ACC112 (cell line): Measurements from ENCODE around the gene KIDINS220.

Experiments used
- H2AFZ ChIP-seq: fragments of 200-600 bp; sonication (generic); one replicate; pipeline ENCODE4 v1.6.0; 2017; ENCODE audit warnings: antibody characterized with exemption, low read length; ENCODE audit not compliant: unreplicated experiment
- H3K27ac ChIP-seq: fragments of 200-600 bp; sonication (generic); 2 replicates; pipeline ENCODE4 v1.5.1; 2014; ENCODE audit warnings: low read depth, mild to moderate bottlenecking, antibody characterized with exemption, low read length, moderate library complexity
- H3K27me3 ChIP-seq: fragments of 200-600 bp; sonication (generic); 2 replicates; pipeline ENCODE4 v1.6.1; 2014; ENCODE audit warnings: mild to moderate bottlenecking, antibody characterized with exemption, low read length, moderate library complexity, mixed read lengths; ENCODE audit not compliant: insufficient read depth
- H3K36me3 ChIP-seq: fragments of 200-600 bp; sonication (generic); 2 replicates; pipeline ENCODE4 v1.6.1; 2016; ENCODE audit warnings: mild to moderate bottlenecking, antibody characterized with exemption, low read length, moderate library complexity, mixed read lengths; ENCODE audit not compliant: insufficient read depth
- H3K4me1 ChIP-seq: fragments of 200-600 bp; sonication (generic); one replicate; pipeline ENCODE4 v1.6.1; 2016; ENCODE audit warnings: low read length, mixed read lengths; ENCODE audit not compliant: insufficient read depth, unreplicated experiment, control insufficient read depth
- H3K4me3 ChIP-seq: fragments of 200-600 bp; sonication (generic); 2 replicates; pipeline ENCODE4 v1.5.1; 2014; ENCODE audit warnings: mild to moderate bottlenecking, low read depth, low read length
- H3K79me2 ChIP-seq: fragments of 200-600 bp; sonication (generic); one replicate; pipeline ENCODE4 v1.6.0; 2016; ENCODE audit warnings: low read length; ENCODE audit not compliant: control insufficient read depth, unreplicated experiment, insufficient read depth

Gene KIDINS220

GRCh38 chr2:8722986-8723385, 114.4 kb downstream of the KIDINS220 start:
- Histone ChIP-seq H3K27me3 (no peaks in the 10 kb centered on the region), H2AFZ (no peak overlapping the region), H3K4me3 (no peak overlapping the region)

DNA sequence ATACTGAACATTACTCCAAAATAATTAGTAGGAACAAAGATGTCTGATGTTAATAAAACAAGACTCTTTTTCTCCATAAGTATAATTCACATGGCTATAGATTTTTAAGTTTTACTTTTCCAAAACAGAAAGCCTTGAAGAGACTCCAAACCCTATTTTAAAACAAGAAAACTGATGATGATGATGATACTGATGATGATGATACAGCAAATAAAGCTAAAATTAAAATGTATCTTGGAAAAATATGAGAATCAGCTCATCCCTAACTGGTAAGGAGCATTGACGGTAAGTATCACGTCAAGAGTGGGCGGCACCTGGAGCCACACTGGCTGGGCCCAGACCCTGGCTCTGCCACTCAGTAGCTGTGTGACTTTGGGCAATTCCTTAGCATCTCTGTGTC, 116.0 kb downstream of the KIDINS220 start:
- Histone ChIP-seq H3K79me2 (no peaks in the 10 kb centered on the region), H2AFZ (no peak overlapping the region), H3K4me1 (no peaks in the 10 kb centered on the region), H3K27me3 (no peaks in the 10 kb centered on the region), H3K27ac (no peak overlapping the region), H3K4me3 (no peak overlapping the region), H3K36me3 (no peaks in the 10 kb centered on the region)

More at GRCh38 chr2:8722986-8723385, 114.4 kb downstream of the KIDINS220 start:
- no peaks in the 10 kb centered on the region for H3K79me2 ChIP-seq
- no peaks in the 10 kb centered on the region for H3K36me3 ChIP-seq
- no peaks in the 10 kb centered on the region for H3K4me1 ChIP-seq
- no peak overlapping the region for H3K27ac ChIP-seq

- Histone ChIP-seq H3K4me3 (no peak overlapping the region), H3K79me2 (no peaks in the 10 kb centered on the region), H3K4me1 (no peaks in the 10 kb centered on the region), H3K27me3 (no peaks in the 10 kb centered on the region), H3K36me3 (no peaks in the 10 kb centered on the region), H3K27ac (no peak overlapping the region), H2AFZ (no peak overlapping the region)
Measured at GRCh38 chr2:8720741-8721140, 116.7 kb downstream of the KIDINS220 start.

GRCh38 chr2:8719528-8719927, 117.9 kb downstream of the KIDINS220 start:
- no peaks in the 10 kb centered on the region for H3K4me1 ChIP-seq
- no peak overlapping the region for H3K4me3 ChIP-seq
- H3K79me2 ChIP-seq, result no peaks in the 10 kb centered on the region
- no peak overlapping the region for H3K27ac ChIP-seq
- no peaks in the 10 kb centered on the region for H3K36me3 ChIP-seq
- H2AFZ ChIP-seq, result no peak overlapping the region
- H3K27me3 ChIP-seq, result no peaks in the 10 kb centered on the region

DNA sequence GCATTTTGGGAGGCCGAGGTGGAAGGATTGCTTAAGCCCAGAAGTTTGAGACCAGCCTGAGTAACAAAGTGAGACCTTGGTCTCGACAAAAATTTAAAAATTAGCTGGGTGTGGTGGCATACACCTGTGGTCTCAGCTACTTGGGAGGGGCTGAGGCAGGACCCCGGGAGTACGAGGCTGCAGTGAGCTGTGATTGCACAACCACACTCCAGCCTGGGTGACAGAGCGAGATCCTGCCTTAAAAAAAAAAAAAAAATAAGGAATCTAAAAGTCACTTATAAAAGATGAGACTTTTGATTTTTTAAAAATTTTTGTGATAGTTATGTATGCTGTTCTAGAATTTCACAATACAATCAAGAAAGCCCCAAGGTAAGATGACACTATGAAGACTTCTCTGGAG, 122.4 kb downstream of the KIDINS220 start:
- Histone ChIP-seq H3K27ac (no peak overlapping the region), H3K36me3 (no peaks in the 10 kb centered on the region), H3K79me2 (no peaks in the 10 kb centered on the region), H3K4me1 (no peaks in the 10 kb centered on the region), H2AFZ (no peak overlapping the region), H3K4me3 (no peak overlapping the region), H3K27me3 (no peaks in the 10 kb centered on the region)

GRCh38 chr2:8714283-8714682, 123.1 kb downstream of the KIDINS220 start:
- H3K36me3 ChIP-seq, result no peaks in the 10 kb centered on the region
- H3K27ac ChIP-seq, result no peak overlapping the region
- no peaks in the 10 kb centered on the region for H3K79me2 ChIP-seq
- H3K4me3 ChIP-seq, result no peak overlapping the region
- H3K4me1 ChIP-seq, result no peaks in the 10 kb centered on the region
- no peaks in the 10 kb centered on the region for H3K27me3 ChIP-seq
- no peak overlapping the region for H2AFZ ChIP-seq

- Histone ChIP-seq H3K27ac (no peak overlapping the region), H3K4me3 (no peak overlapping the region), H3K4me1 (no peaks in the 10 kb centered on the region), H3K79me2 (no peaks in the 10 kb centered on the region), H3K27me3 (no peaks in the 10 kb centered on the region), H3K36me3 (no peaks in the 10 kb centered on the region), H2AFZ (no peak overlapping the region)
Measured at GRCh38 chr2:8710951-8711350, 126.5 kb downstream of the KIDINS220 start.

- no peak overlapping the region for H2AFZ ChIP-seq
- no peaks in the 10 kb centered on the region for H3K27me3 ChIP-seq
- H3K4me1 ChIP-seq, result no peaks in the 10 kb centered on the region
- H3K79me2 ChIP-seq, result no peaks in the 10 kb centered on the region
- H3K36me3 ChIP-seq, result no peaks in the 10 kb centered on the region
- no peak overlapping the region for H3K4me3 ChIP-seq
- no peak overlapping the region for H3K27ac ChIP-seq
Measured at GRCh38 chr2:8709611-8710010, 127.8 kb downstream of the KIDINS220 start.

DNA sequence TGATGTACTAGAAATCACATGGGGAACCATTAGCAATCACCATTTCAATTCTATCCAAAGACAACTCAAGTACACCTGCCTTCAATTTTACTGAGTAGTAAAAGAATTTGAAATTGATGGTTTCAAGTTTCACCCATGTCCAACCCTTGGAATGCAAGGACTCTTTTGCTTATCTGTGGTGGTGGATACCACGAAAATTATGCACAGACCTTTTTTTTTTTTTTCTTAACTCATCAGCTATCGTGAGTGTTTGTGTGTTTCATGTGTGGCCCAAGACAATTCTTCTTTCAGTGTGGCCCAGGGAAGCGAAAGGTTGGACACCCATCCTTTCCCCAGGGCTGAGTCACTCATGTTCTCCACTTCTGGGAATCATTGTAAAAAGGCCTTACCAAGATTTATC, 132.5 kb downstream of the KIDINS220 start:
- Histone ChIP-seq H3K4me3 (no peak overlapping the region), H3K27me3 (no peaks in the 10 kb centered on the region), H2AFZ (no peak overlapping the region), H3K79me2 (no peaks in the 10 kb centered on the region), H3K4me1 (no peaks in the 10 kb centered on the region), H3K36me3 (no peaks in the 10 kb centered on the region), H3K27ac (no peak overlapping the region)

- Histone ChIP-seq H3K4me1 (no peaks in the 10 kb centered on the region), H3K36me3 (no peaks in the 10 kb centered on the region), H3K79me2 (no peaks in the 10 kb centered on the region), H3K27ac (no peak overlapping the region), H3K4me3 (no peak overlapping the region), H2AFZ (no peak overlapping the region), H3K27me3 (no peaks in the 10 kb centered on the region)
Measured at GRCh38 chr2:8701681-8702379, 135.6 kb downstream of the KIDINS220 start.

DNA sequence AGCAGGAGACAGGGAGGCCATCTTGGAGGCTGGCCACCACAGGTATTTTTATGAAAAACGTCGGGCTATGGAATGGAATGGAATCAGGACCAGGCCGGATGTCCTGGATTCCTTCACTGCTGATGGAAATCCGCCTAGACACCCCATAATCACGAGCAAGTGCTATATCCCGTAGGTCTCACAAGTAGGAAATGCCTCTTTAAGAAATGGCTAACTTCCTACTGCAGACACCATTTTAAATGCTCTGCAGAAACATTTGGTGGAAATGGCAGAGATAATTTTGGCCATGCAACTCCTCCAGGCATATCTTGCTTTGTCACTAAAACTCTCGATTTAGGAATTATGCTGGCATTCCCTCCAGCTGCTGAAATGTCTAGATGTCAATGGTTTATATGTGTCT, 137.6 kb downstream of the KIDINS220 start:
- Histone ChIP-seq H3K79me2 (no peaks in the 10 kb centered on the region), H3K27me3 (no peaks in the 10 kb centered on the region), H3K27ac (no peak overlapping the region), H3K4me3 (no peak overlapping the region), H3K36me3 (no peaks in the 10 kb centered on the region), H3K4me1 (peaks cover 2% of the 10 kb centered on the region), H2AFZ (no peak overlapping the region)
